ENCODE results near the gene KCNJ15.

Gene KCNJ15

DNA sequence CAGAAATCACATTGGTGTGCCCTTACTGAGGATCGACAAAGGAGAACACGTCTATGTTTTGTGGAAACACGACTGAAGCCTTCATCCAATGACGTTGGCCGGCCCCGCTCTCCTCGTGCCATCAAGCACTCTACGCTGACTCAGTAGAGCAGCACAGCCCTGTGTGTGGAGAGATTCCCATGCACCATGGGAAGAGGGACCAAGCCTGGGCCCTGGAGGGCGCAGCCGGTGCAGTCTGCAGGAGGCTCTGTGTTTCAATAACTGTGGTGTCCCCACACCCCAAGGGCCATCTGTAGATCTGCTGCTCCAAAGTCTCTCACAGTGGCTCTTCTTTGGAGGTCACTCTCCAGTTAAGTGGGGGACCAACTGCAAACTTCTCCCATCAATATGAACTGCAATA is 97.4 kb downstream of the KCNJ15 start:
- H3K27ac ChIP-seq (ENCODE audit: low read length), result no peak overlapping the region
- peaks cover 5% of the 10 kb centered on the region for H3K4me1 ChIP-seq (ENCODE audit: control insufficient read depth, insufficient read depth, low read length)
- H3K4me3 ChIP-seq (ENCODE audit: low read length in 2 of 2), result no peak overlapping the region
- H3K36me3 ChIP-seq (ENCODE audit: control insufficient read depth in 2 of 2, insufficient read depth in 2 of 2, low read length in 2 of 2), result no peaks in the 10 kb centered on the region
- no peaks in the 10 kb centered on the region for H3K9me3 ChIP-seq (ENCODE audit: control insufficient read depth in 2 of 2, low read length in 2 of 2)
- H3K9ac ChIP-seq (ENCODE audit: low read length in 2 of 2), result no peak overlapping the region
- H3K27me3 ChIP-seq (ENCODE audit: control insufficient read depth in 1 of 2, insufficient read depth in 2 of 2, low read length in 2 of 2), result peaks cover 4 to 10% of the 10 kb centered on the region in 2 donors

DNA sequence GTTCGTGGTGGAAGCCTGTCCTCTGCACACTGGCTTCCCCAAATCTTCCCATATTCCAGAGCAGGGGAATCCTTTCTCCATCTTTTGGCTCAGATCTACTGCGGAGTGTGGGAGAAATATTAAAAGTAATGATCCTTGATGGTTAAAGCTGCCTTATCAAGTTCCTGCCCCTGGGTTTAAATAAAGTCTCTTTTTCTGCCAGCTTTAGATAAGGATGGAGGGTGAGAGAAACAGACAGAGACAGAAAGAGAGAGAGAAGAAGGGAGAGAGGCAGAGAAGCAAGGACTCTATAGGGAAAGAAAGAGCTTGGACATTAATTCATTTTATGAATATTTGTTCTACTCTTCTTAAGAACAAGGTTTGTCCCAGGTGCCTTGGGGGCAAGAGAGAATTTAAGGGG is 98.0 kb downstream of the KCNJ15 start:
- no peak overlapping the region for H3K4me3 ChIP-seq (ENCODE audit: low read length in 2 of 2)
- no peaks in the 10 kb centered on the region for H3K36me3 ChIP-seq (ENCODE audit: control insufficient read depth in 2 of 2, insufficient read depth in 2 of 2, low read length in 2 of 2)
- no peaks in the 10 kb centered on the region for H3K9me3 ChIP-seq (ENCODE audit: control insufficient read depth in 2 of 2, low read length in 2 of 2)
- H3K9ac ChIP-seq (ENCODE audit: low read length in 2 of 2), result no peak overlapping the region
- H3K27ac ChIP-seq (ENCODE audit: low read length), result no peak overlapping the region
- peaks cover 5% of the 10 kb centered on the region for H3K4me1 ChIP-seq (ENCODE audit: control insufficient read depth, insufficient read depth, low read length)
- peaks cover 4 to 10% of the 10 kb centered on the region in 2 donors for H3K27me3 ChIP-seq (ENCODE audit: control insufficient read depth in 1 of 2, insufficient read depth in 2 of 2, low read length in 2 of 2)

DNA sequence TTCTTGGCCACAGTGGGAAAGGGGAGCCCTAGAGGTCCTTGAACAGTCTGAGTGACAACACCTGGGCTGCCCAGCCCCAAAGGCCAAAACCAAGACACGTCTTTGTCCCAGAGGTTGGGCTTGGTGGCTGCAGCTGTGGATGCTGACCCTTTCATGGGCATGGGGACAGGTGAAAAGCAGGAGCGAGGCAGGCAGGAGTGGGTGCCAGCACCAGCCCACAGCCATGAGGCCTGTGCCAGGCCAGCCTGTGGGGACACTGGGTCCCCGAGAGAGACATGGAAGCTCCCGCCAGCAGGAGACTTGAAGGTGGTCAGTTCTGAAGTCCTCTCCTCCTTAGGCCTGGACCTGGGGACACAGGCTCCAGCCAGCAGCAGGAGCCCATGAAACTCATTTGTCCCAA is 98.6 kb downstream of the KCNJ15 start:
- H3K27me3 ChIP-seq (ENCODE audit: control insufficient read depth in 1 of 2, insufficient read depth in 2 of 2, low read length in 2 of 2), result peaks cover 4 to 10% of the 10 kb centered on the region in 2 donors
- H3K27ac ChIP-seq (ENCODE audit: low read length), result no peak overlapping the region
- no peaks in the 10 kb centered on the region for H3K36me3 ChIP-seq (ENCODE audit: control insufficient read depth in 2 of 2, insufficient read depth in 2 of 2, low read length in 2 of 2)
- H3K9me3 ChIP-seq (ENCODE audit: control insufficient read depth in 2 of 2, low read length in 2 of 2), result no peaks in the 10 kb centered on the region
- H3K4me1 ChIP-seq (ENCODE audit: control insufficient read depth, insufficient read depth, low read length), result peaks cover 5% of the 10 kb centered on the region
- no peak overlapping the region for H3K4me3 ChIP-seq (ENCODE audit: low read length in 2 of 2)
- H3K9ac ChIP-seq (ENCODE audit: low read length in 2 of 2), result no peak overlapping the region

DNA sequence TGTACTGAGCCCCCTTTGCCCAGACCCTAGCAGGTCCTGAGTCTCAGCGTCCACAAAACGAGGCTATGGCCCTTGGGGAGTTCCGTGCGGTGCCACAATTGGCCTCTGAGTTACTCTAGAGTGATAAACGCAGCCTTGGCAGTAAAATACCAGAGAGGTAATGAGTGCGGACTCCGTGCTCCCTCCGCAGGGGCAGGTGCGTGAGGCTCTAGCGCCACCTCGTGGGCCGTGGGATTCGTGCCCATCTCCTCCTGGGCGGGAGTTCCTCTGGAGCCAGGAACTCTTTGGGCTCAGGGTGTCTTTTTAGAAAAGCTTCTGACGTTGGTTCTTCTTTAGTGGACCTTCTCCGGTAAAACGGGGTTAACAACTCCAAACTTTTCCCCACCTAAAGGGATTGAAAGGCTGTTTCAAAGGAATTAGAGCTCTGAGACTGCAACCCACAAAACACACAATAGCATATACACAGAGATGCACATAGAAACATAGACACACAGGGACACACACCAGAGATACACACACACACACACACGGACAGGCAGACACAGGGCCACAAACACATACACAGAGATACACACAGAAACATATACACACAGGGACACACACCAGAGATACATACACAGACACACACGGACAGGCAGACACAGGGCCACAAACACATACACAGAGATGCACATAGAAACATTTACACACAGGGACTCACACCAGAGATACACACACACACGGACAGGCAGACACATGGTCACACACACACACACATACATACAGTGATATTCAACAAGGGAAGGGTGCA is 99.4 kb downstream of the KCNJ15 start:
- H3K9ac ChIP-seq (ENCODE audit: low read length in 2 of 2), result no peak overlapping the region
- H3K36me3 ChIP-seq (ENCODE audit: control insufficient read depth in 2 of 2, insufficient read depth in 2 of 2, low read length in 2 of 2), result no peaks in the 10 kb centered on the region
- no peaks in the 10 kb centered on the region for H3K9me3 ChIP-seq (ENCODE audit: control insufficient read depth in 2 of 2, low read length in 2 of 2)
- peaks cover 5% of the 10 kb centered on the region for H3K4me1 ChIP-seq (ENCODE audit: control insufficient read depth, insufficient read depth, low read length)
- no peak overlapping the region for H3K27ac ChIP-seq (ENCODE audit: low read length)
- no peak overlapping the region for H3K4me3 ChIP-seq (ENCODE audit: low read length in 2 of 2)
- peaks cover 4 to 9% of the 10 kb centered on the region in 2 donors for H3K27me3 ChIP-seq (ENCODE audit: control insufficient read depth in 1 of 2, insufficient read depth in 2 of 2, low read length in 2 of 2)

Data from stomach smooth muscle (tissue), 2 donors.